Vagina (tissue), 2 donors: ENCODE measurements around the gene POU6F2. TPM values are rescaled to one million over a fixed set of nuclear protein-coding genes. Genes with fewer than 3 reads are reported as not detected.

Experiments
- DNase-seq, 2 donors: peaks; one replicate each; pipeline ENCODE4 v3.0.0-alpha.2; 2017; ENCODE audit errors: extremely low spot score in 2 of 2
- H3K27ac ChIP-seq: fragments of 200-600 bp; sonication (generic); one replicate; pipeline ENCODE4 v1.5.1; 2019
- H3K27me3 ChIP-seq: fragments of 200-600 bp; sonication (generic); one replicate; pipeline ENCODE4 v1.5.1; 2019
- H3K36me3 ChIP-seq, 2 donors: fragments of 200-600 bp; sonication (generic); one replicate each; pipeline ENCODE4 v1.5.1; 2017 to 2019
- H3K4me1 ChIP-seq: fragments of 200-600 bp; sonication (generic); one replicate; pipeline ENCODE4 v1.5.1; 2019
- H3K4me3 ChIP-seq, 2 donors: fragments of 200-600 bp; sonication (generic); 1 replicate in 1 of 2; 2 replicates in 1 of 2; pipeline ENCODE4 v1.5.1; 2016 to 2019
- H3K9me3 ChIP-seq: fragments of 200-600 bp; sonication (generic); one replicate; pipeline ENCODE4 v1.5.1; 2019
- CTCF ChIP-seq, 3 experiments: fragments of 450-650 bp in 2 of 3; fragments of 200-600 bp in 1 of 3; sonication (generic) in 1 of 3; IDR thresholded peaks; one replicate each; pipeline ENCODE4 v1.5.1; 2017 to 2019; ENCODE audit warnings: antibody characterized with exemption in 3 of 3, mild to moderate bottlenecking in 2 of 3, moderate library complexity in 2 of 3
- POLR2A ChIP-seq, 2 donors: fragments of 450-650 bp; IDR thresholded peaks; one replicate each; pipeline ENCODE4 v1.6.1; 2017; ENCODE audit warnings: antibody characterized with exemption in 2 of 2, mild to moderate bottlenecking in 2 of 2, moderate library complexity in 2 of 2
- POLR2AphosphoS5 ChIP-seq, 2 donors: sonication (generic); formaldehyde crosslinking; IDR thresholded peaks; one replicate each; pipeline ENCODE4 v1.9.0; 2017; ENCODE audit warnings: antibody characterized with exemption in 2 of 2, mild to moderate bottlenecking in 2 of 2, low read depth in 1 of 2; ENCODE audit not compliant: insufficient read depth in 1 of 2
- intact Hi-C: fragments of 100-400 bp; cut with DNase I; formaldehyde crosslinking; loops from one replicate; pipeline ENCODE4 v1.15.1; 2023
- total RNA-seq: library from RNA; depleted of rRNA; stranded (reverse); fragments of >200 nt; gene quantifications from one replicate; pipeline ENCODE4 v1.2.3, GENCODE V29; 2016

Gene POU6F2
- total RNA-seq, 1 donor from 2014 or later = not detected

GRCh38 chr7:38953227-38953626 lies 24.5 kb upstream of the POU6F2 start:
- peaks cover 4% of the 10 kb centered on the region for H3K4me1 ChIP-seq
- H3K36me3 ChIP-seq = no peaks in the 10 kb centered on the region
- no peak for TF ChIP-seq POLR2AphosphoS5 (IDR thresholded peaks at IDR 0.05; ENCODE audit: insufficient read depth in 1 of 2, low read depth in 1 of 2)
- no peak for TF ChIP-seq CTCF (IDR thresholded peaks at IDR 0.05)
- TF ChIP-seq POLR2A (IDR thresholded peaks at IDR 0.05) = no peak
- no peaks in the 10 kb centered on the region for H3K9me3 ChIP-seq
- H3K27me3 ChIP-seq = no peaks in the 10 kb centered on the region
- H3K27ac ChIP-seq = no peak overlapping the region
- H3K4me3 ChIP-seq = no peak overlapping the region
- intact Hi-C loops = no loop called here
- no peak for DNase-seq

- intact Hi-C loops = no loop called here
- no peaks in the 10 kb centered on the region for H3K36me3 ChIP-seq
- H3K9me3 ChIP-seq = no peaks in the 10 kb centered on the region
- H3K27me3 ChIP-seq = no peaks in the 10 kb centered on the region
- DNase-seq = no peak
- peaks cover 4% of the 10 kb centered on the region for H3K4me1 ChIP-seq
- no peak for TF ChIP-seq POLR2A (IDR thresholded peaks at IDR 0.05)
- no peak for TF ChIP-seq CTCF (IDR thresholded peaks at IDR 0.05)
- TF ChIP-seq POLR2AphosphoS5 (IDR thresholded peaks at IDR 0.05; ENCODE audit: insufficient read depth in 1 of 2, low read depth in 1 of 2) = no peak
- H3K27ac ChIP-seq = no peak overlapping the region
- no peak overlapping the region for H3K4me3 ChIP-seq
Measured at GRCh38 chr7:38953971-38954370, 23.7 kb upstream of the POU6F2 start.

- no peak overlapping the region for H3K27ac ChIP-seq
- H3K36me3 ChIP-seq = no peaks in the 10 kb centered on the region
- no peak for TF ChIP-seq CTCF (IDR thresholded peaks at IDR 0.05)
- TF ChIP-seq POLR2AphosphoS5 (IDR thresholded peaks at IDR 0.05; ENCODE audit: insufficient read depth in 1 of 2, low read depth in 1 of 2) = no peak
- no peak for TF ChIP-seq POLR2A (IDR thresholded peaks at IDR 0.05)
- H3K9me3 ChIP-seq = no peaks in the 10 kb centered on the region
- no peak overlapping the region for H3K4me3 ChIP-seq
- H3K27me3 ChIP-seq = no peaks in the 10 kb centered on the region
- intact Hi-C loops = no loop called here
- no peak for DNase-seq
- H3K4me1 ChIP-seq = no peaks in the 10 kb centered on the region
Measured at GRCh38 chr7:38955892-38956291, 21.8 kb upstream of the POU6F2 start.

GRCh38 chr7:38962028-38962427 lies 15.7 kb upstream of the POU6F2 start:
- no peak overlapping the region for H3K4me3 ChIP-seq
- DNase-seq = no peak
- H3K4me1 ChIP-seq = no peaks in the 10 kb centered on the region
- TF ChIP-seq CTCF (IDR thresholded peaks at IDR 0.05) (no peak), POLR2AphosphoS5 (IDR thresholded peaks at IDR 0.05; ENCODE audit: insufficient read depth in 1 of 2, low read depth in 1 of 2) (no peak), POLR2A (IDR thresholded peaks at IDR 0.05) (no peak)
- no peak overlapping the region for H3K27ac ChIP-seq
- intact Hi-C loops = loop anchor here (10.0 kb wide), 1 partner anchor 493 kb away; no protein-coding TSS in a partner anchor
- no peaks in the 10 kb centered on the region for H3K36me3 ChIP-seq
- H3K27me3 ChIP-seq = no peaks in the 10 kb centered on the region
- H3K9me3 ChIP-seq = no peaks in the 10 kb centered on the region

- no peaks in the 10 kb centered on the region for H3K4me1 ChIP-seq
- no peaks in the 10 kb centered on the region for H3K36me3 ChIP-seq
- TF ChIP-seq POLR2A (IDR thresholded peaks at IDR 0.05) (no peak), CTCF (IDR thresholded peaks at IDR 0.05) (no peak), POLR2AphosphoS5 (IDR thresholded peaks at IDR 0.05; ENCODE audit: insufficient read depth in 1 of 2, low read depth in 1 of 2) (no peak)
- no peaks in the 10 kb centered on the region for H3K27me3 ChIP-seq
- no peak for DNase-seq
- intact Hi-C loops = loop anchor here (10.0 kb wide), 1 partner anchor 490 kb away; no protein-coding TSS in a partner anchor
- no peak overlapping the region for H3K27ac ChIP-seq
- no peak overlapping the region for H3K4me3 ChIP-seq
- H3K9me3 ChIP-seq = no peaks in the 10 kb centered on the region
Measured at GRCh38 chr7:38964921-38965320, 12.8 kb upstream of the POU6F2 start.
